CD4-positive, alpha-beta T cell treated with Interleukin-4 for 1 hour (primary cell): ENCODE measurements around the gene ZC3H12D.
"Not testable (repeated sequence)": the region's sequence is repeated elsewhere in the genome, so short reads cannot be mapped to it uniquely, and the experiment has no call there.

Experiments used
- DNase-seq, 2 donors: peaks; one replicate each; pipeline ENCODE4 v3.0.0-alpha.2; 2020 to 2022

The ZC3H12D gene

DNA sequence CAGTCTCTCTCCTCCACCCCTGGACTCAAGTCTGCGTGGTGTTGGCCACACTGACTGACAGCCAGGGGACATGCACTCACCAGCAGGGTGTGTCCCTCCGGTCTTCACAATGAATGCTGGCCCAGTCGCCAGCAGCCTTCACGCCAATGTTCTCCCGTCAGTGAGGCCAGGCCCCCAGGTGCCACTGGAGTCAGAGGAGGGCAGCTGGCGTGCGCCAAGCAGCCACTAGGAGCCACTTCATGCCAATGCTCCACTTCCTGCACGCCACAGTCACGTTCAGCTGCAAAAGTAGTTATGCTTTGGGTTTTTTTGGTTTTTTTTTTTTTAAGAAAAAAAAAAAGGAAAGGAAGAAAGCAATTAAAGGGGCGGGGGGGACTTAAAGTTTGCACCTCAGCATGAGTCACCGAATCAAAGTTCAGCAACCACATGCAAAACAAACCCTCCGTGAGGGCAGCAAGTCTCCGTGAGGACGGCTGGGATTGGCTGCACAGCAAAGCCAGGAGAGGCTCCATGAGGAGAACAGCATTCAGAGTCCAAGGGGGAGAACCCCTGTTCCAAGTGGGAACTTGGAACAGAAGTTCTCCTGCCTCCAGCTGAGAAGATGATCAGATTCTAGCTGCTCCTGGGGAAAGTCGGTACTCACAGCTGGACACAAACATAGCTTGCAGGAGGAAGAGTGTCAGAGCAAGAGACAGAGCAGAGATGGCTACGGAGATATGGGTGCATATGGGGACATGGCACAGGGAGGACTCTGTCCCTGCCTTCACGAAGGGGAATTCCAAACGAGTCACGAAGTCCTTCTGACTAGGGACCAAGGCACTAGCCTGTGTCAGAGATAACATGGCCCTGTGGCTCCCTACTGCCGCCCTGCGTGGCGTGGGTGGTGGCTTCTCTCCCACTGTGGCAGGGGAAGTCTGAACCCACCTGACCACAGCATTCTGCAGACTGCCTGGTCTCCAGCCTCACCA is at the start of gene ZC3H12D:
Gene ZC3H12D (minus strand): TSS at position 282 of the 968 bp plus-strand sequence. CDS start 10,471 bp downstream, outside the sequence.
- peak; percentile 89 to 90 for DNase-seq

DNA sequence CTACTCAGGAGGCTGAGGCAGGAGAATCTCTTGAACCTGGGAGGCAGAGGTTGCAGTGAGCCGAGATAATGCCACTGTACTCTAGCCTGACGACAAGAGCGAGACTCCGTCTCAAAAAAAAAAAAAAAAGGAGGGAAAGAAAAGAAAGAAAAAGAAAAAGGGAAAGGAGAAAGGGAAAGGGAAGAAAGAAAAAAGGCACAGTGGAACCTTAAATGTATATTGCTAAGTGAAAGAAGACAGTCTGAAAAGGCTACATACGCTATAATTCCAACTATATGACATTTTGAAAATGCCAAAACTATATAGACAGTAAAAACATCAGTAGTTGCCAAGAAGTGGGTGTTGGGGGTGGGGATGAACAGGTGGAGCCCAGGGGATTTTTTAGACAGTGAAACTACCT is 44.8 kb upstream of the ZC3H12D start:
- no peak for DNase-seq

- DNase-seq: no peak
Observed at GRCh38 chr6:149515494-149515893, 30.7 kb upstream of the ZC3H12D start.

DNA sequence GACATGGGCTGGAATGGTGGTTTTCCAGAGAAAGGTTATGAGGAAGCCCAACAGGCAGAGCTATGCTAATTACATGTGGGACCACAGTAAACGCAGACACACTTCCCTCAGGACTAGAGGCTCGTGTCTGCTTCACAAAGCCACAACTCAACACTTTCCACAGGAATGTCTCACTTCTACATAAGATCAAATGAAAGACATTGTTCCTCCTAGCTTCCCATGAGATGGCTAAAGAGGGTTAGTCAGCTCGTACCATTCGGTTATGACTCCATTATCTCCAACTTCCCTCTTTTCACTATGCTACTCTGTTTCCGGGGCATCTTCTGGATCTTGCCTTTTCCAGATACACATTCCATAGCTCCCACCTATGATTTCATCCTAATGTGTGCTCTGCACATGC is 29.1 kb upstream of the ZC3H12D start:
- DNase-seq: no peak

- no peak for DNase-seq
Observed at GRCh38 chr6:149510793-149511512, 26.1 kb upstream of the ZC3H12D start.

DNA sequence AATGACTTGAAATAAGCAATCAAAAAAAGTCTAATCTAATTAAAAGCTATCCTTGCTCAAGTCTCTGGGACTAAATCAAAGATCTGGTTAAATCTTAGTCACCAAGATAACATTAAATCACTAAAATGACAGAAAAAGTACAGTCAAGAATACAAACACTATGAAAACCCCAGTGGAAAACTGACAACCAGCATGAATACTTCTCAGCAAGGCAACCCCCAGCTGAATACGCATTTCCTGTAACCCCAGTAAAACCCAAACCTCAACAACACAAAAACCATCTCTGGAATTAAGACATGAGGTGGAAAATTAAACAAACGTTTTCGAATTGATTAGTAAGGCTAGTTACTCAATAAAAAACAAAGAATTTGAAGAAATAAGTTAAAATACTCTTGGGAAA is 23.7 kb upstream of the ZC3H12D start:
- peak; percentile 58 to 89 for DNase-seq

DNA sequence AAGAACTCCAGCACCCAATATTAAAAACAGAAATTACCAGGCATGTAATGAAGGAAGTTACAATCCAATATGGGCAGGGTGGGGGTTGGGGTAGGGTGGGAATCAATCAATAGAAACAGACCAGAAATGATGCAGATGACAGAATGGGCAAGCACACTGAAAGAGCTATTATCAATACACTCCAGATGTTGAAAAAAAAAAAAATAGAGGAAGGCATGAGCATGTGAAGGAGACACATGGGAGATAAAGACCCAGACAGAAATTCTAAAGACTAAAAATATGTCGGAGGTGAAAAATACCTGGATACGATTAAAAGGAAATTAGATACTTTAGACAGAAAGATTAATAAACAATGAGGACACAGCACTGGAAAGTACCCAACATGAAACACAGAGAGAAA is 19.1 kb upstream of the ZC3H12D start:
- no peak for DNase-seq

GRCh38 chr6:149503276-149503675 is 18.5 kb upstream of the ZC3H12D start:
- DNase-seq: no peak

GRCh38 chr6:149501768-149502167 is 17.0 kb upstream of the ZC3H12D start:
- DNase-seq: no peak

DNA sequence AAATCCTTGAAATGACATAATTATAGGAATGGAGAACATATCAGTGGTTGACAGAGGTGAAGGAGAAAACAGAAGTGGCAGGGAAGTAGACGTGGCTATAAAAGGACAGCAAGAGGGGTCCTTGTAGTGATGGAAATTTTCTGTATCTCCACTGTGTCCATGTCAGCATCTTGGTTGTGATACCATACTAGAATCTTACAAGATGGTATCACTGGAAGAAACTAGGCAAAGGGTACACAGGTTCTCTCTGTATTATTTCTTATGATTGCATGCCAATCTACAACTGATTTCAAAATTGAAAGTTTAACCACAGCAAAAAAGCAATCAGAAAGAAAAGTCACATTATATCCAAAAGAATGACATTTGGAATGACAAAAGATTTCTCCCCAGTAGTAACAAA is 16.4 kb upstream of the ZC3H12D start:
- DNase-seq: no peak

GRCh38 chr6:149500096-149500495 is 15.3 kb upstream of the ZC3H12D start:
- no peak for DNase-seq

DNA sequence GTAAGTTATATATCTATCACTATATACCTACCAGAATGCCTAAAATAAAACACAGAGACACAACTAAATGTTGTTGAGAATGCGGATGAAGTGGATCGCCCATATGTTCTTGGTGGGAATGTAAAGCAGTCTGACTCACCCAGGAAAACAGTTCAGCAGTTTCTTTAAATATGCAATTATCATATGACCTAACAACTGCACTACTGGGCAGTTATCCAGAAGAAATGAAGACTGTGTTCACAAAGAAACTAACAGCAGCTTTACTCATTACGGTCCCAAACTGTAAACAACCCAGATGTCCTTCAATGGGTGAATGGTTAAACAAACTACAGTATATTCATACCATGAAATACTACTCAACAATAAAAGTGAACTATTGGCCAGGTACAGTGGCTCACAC is 14.3 kb upstream of the ZC3H12D start:
- DNase-seq: no peak

- no peak for DNase-seq
Observed at GRCh38 chr6:149497365-149497764, 12.6 kb upstream of the ZC3H12D start.

DNA sequence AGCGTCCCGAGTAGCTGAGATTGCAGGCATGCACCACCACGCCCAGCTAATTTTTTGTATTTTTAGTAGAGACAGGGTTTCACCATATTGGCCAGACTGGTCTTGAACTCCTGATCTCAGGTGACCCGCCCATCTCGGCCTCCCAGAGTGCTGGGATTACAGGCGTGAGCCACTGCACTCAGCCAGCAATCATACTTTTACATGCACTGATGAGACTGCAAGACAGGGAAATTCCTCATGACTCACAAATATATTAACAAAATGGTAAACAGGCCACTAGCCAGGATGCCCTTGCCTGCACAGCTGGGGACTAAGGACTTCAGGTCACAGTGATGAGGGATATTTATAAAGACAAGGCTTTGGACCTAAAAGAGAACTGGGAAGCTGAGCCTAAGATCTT is 11.8 kb upstream of the ZC3H12D start:
- not testable (repeated sequence) for DNase-seq

GRCh38 chr6:149495349-149496016 is 10.7 kb upstream of the ZC3H12D start:
- DNase-seq: peak; percentile 43 to 71

- DNase-seq: peak; percentile 85 to 94
Observed at GRCh38 chr6:149494810-149495209, 10.0 kb upstream of the ZC3H12D start.

- no peak for DNase-seq
Observed at GRCh38 chr6:149493761-149494320, 9.0 kb upstream of the ZC3H12D start.

GRCh38 chr6:149492798-149493343 is 8.1 kb upstream of the ZC3H12D start:
- DNase-seq: no peak

DNA sequence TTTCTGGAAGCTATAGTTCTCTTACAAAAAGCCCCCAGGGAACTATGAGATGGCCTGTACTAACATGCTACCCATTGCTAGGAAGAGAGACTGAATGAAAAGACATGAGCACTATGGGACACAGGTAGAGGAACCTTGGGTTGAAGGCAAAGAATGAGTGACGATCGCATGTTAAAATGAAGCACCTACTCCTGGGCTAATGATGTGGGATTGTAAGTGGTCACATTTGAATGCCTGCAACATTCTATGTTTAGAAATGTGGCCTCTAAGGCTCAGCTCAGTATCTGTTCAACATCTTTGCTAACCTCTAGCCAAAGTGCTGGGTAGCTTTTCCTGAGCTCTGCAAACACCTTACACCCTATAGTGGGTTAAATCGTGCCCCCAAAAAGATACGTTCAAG is 5.2 kb upstream of the ZC3H12D start:
- no peak for DNase-seq

- peak in 1 of 2 donors; percentile 82 for DNase-seq
Observed at GRCh38 chr6:149488815-149489214, 4.0 kb upstream of the ZC3H12D start.

DNA sequence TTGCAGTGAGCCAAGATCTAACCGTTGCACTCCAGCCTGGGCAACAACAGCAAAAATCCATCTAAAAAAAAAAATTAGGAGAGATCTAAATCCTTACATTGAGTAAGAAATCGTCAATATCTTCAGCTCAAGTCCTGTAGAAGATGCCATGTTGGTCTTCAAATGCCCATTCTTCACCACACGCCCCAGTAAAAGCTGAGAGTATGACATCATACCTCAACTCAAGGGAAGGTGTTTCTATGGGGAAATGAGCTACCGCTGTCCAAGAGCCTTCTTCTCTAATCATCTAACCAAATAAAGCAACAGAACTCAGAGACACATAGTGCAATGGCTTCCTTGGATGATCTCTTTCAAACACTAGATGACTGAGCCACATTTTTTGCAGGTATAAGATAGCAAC is 2.5 kb upstream of the ZC3H12D start:
- DNase-seq: no peak

GRCh38 chr6:149483849-149484655 is 762 bp downstream of the ZC3H12D start:
- peak in 1 of 2 donors; percentile 50 for DNase-seq
